Neural progenitor cell (in vitro differentiated cells): Measurements from ENCODE around the gene SNCAIP. TPM values are rescaled to one million over a fixed set of nuclear protein-coding genes. Genes with fewer than 3 reads are reported as not detected.

Source experiments
- DNase-seq: peaks from one replicate; pipeline ENCODE4 v3.0.0-alpha.2; 2016; ENCODE audit warnings: low spot score
- H2AFZ ChIP-seq: fragments of 200-600 bp; sonication (generic); replicated peaks from 2 replicates; pipeline ENCODE4 v1.6.1; 2016; ENCODE audit warnings: antibody characterized with exemption
- H3F3A ChIP-seq: fragments of 200-600 bp; sonication (generic); 2 replicates; pipeline ENCODE4 v1.6.1; 2016; ENCODE audit warnings: antibody characterized with exemption, low read depth
- H3K27ac ChIP-seq: fragments of 200-600 bp; sonication (generic); 2 replicates; pipeline ENCODE4 v1.5.1; 2016; ENCODE audit warnings: mild to moderate bottlenecking
- H3K27me3 ChIP-seq: fragments of 200-600 bp; sonication (generic); 2 replicates; pipeline ENCODE4 v1.6.1; 2016; ENCODE audit warnings: mild to moderate bottlenecking, moderate library complexity
- H3K36me3 ChIP-seq: fragments of 200-600 bp; sonication (generic); 2 replicates; pipeline ENCODE4 v1.5.1; 2016
- H3K4me1 ChIP-seq: fragments of 200-600 bp; sonication (generic); 2 replicates; pipeline ENCODE4 v1.6.1; 2016; ENCODE audit warnings: mixed run types
- H3K4me2 ChIP-seq: fragments of 200-600 bp; sonication (generic); 2 replicates; pipeline ENCODE4 v1.6.1; 2016
- H3K4me3 ChIP-seq: fragments of 200-600 bp; sonication (generic); 2 replicates; pipeline ENCODE4 v1.5.1; 2016
- H3K79me2 ChIP-seq: fragments of 200-600 bp; sonication (generic); 2 replicates; pipeline ENCODE4 v1.6.1; 2016; ENCODE audit warnings: low read depth
- H3K9ac ChIP-seq: fragments of 200-600 bp; sonication (generic); 2 replicates; pipeline ENCODE4 v1.6.1; 2016
- H3K9me3 ChIP-seq: fragments of 200-600 bp; sonication (generic); 2 replicates; pipeline ENCODE4 v1.5.1; 2016; ENCODE audit warnings: low read depth
- H4K20me1 ChIP-seq: fragments of 200-600 bp; sonication (generic); 2 replicates; pipeline ENCODE4 v1.6.1; 2016; ENCODE audit warnings: low read depth
- H3K27ac Mint-ChIP-seq: 3 replicates; pipeline ENCODE4 v1.8.0; 2021; ENCODE audit warnings: mixed read lengths
- H3K27me3 Mint-ChIP-seq: 2 replicates; pipeline ENCODE4 v1.8.0; 2022; ENCODE audit warnings: low read depth, mild to moderate bottlenecking, inconsistent platforms, moderate library complexity, mixed read lengths; ENCODE audit not compliant: insufficient read depth
- H3K36me3 Mint-ChIP-seq: 3 replicates; pipeline ENCODE4 v1.8.0; 2021; ENCODE audit warnings: mixed read lengths
- H3K4me1 Mint-ChIP-seq: 3 replicates; pipeline ENCODE4 v1.8.0; 2021; ENCODE audit warnings: mixed read lengths
- H3K4me3 Mint-ChIP-seq: 3 replicates; pipeline ENCODE4 v1.8.0; 2021; ENCODE audit warnings: mild to moderate bottlenecking, moderate library complexity, mixed read lengths
- H3K9me3 Mint-ChIP-seq: 3 replicates; pipeline ENCODE4 v1.8.0; 2020; ENCODE audit warnings: mixed read lengths
- EZH2 ChIP-seq: fragments of 200-600 bp; sonication (generic); IDR thresholded peaks from 2 replicates; pipeline ENCODE4 v1.6.1; 2017; ENCODE audit warnings: antibody characterized with exemption, mild to moderate bottlenecking, moderate library complexity
- EZH2phosphoT487 ChIP-seq: fragments of 200-600 bp; sonication (generic); IDR thresholded peaks from 2 replicates; pipeline ENCODE4 v1.6.1; 2017; ENCODE audit warnings: antibody characterized with exemption
- total RNA-seq: library from RNA; depleted of rRNA; stranded (reverse); fragments of >200 nt; gene quantifications from 2 replicates; pipeline ENCODE4 v1.2.3, GENCODE V29; 2015; ENCODE audit warnings: low replicate concordance
- TF ChIP-seq, protein P1 (sequence below): fragments of 200-600 bp; sonication (generic); IDR thresholded peaks from 2 replicates; pipeline ENCODE4 v1.5.1; 2017; ENCODE audit warnings: antibody characterized with exemption, mild to moderate bottlenecking

The SNCAIP gene
- total RNA-seq, 1 donor from 2014 or later: 4.8 TPM

DNA sequence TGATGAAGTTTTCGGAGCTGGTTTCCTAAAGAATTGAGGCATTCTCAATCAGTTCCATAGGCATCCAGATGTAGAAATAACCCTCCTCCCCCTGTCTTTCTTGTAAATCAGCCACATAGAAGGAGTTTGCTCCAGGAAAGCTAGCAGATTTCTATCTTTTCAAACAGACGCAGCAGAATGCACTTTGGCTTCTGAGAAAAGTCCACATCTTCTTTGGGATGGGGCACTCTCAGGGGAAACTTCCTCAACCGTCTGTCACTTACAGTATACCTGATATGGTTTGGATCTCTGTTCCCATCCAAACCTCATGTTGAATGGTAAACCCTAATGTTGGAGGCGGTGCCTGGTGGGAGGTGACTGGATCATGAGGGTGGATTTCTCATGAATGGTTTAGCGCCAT is 94.1 kb downstream of the SNCAIP start:
- no peaks in the 10 kb centered on the region for H3K36me3 Mint-ChIP-seq
- H3K9me3 Mint-ChIP-seq: no peaks in the 10 kb centered on the region
- H4K20me1 ChIP-seq: no peaks in the 10 kb centered on the region
- H3K27ac ChIP-seq: no peak overlapping the region
- H3K9ac ChIP-seq: no peak overlapping the region
- peaks cover 15% of the 10 kb centered on the region for H3K4me1 Mint-ChIP-seq
- DNase-seq: no peak
- no peaks in the 10 kb centered on the region for H3K36me3 ChIP-seq
- H3K27me3 Mint-ChIP-seq: no peaks in the 10 kb centered on the region
- no peaks in the 10 kb centered on the region for H3K79me2 ChIP-seq
- no peak overlapping the region for H2AFZ ChIP-seq
- H3K27ac Mint-ChIP-seq: no peak overlapping the region
- H3K4me3 ChIP-seq: no peak overlapping the region
- no peaks in the 10 kb centered on the region for H3K4me1 ChIP-seq
- H3K4me3 Mint-ChIP-seq: no peak overlapping the region
- TF ChIP-seq EZH2phosphoT487 (no peak), EZH2 (no peak)
- TF ChIP-seq, protein P1, sequence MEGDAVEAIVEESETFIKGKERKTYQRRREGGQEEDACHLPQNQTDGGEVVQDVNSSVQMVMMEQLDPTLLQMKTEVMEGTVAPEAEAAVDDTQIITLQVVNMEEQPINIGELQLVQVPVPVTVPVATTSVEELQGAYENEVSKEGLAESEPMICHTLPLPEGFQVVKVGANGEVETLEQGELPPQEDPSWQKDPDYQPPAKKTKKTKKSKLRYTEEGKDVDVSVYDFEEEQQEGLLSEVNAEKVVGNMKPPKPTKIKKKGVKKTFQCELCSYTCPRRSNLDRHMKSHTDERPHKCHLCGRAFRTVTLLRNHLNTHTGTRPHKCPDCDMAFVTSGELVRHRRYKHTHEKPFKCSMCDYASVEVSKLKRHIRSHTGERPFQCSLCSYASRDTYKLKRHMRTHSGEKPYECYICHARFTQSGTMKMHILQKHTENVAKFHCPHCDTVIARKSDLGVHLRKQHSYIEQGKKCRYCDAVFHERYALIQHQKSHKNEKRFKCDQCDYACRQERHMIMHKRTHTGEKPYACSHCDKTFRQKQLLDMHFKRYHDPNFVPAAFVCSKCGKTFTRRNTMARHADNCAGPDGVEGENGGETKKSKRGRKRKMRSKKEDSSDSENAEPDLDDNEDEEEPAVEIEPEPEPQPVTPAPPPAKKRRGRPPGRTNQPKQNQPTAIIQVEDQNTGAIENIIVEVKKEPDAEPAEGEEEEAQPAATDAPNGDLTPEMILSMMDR: no peak
- no peak overlapping the region for H3K4me2 ChIP-seq
- no peaks in the 10 kb centered on the region for H3K9me3 ChIP-seq
- no peaks in the 10 kb centered on the region for H3F3A ChIP-seq
- H3K27me3 ChIP-seq: no peaks in the 10 kb centered on the region

DNA sequence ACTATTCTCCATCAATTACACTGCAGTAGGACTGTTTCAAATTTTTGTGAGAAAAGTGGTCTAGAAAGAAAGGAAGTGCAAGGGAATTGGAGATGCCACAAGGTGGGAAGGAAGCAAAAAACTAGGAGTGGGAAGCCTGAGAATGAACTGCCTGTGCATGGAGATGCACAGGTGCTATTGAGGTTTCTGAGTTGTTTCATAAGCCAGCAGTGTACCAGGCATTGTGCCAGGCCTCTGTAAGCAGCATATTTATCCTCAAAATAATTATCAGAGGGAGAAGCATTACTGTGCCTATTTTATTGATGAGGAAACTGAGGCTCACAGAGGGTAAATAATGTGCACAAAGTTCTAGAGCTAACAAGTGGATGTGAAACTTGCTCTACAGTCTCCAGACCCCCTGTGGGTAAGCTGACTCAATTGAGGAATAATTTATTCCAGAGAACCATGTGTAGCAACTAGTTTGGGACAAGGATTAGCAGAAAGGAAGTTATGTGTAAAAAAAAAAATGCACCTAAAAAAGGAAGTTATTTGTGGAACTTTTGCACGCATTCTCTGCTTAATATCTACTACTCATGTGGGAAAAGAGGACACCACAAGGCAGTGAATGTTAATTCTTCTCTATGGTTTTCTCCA is 96.7 kb downstream of the SNCAIP start:
- Histone ChIP-seq H3K27ac (no peak overlapping the region), H2AFZ (no peak overlapping the region), H3K4me1 (peaks cover 4% of the 10 kb centered on the region), H3K36me3 (no peaks in the 10 kb centered on the region), H3K27me3 (no peaks in the 10 kb centered on the region), H3K4me2 (no peak overlapping the region), H3K9ac (no peak overlapping the region), H3K79me2 (no peaks in the 10 kb centered on the region), H3K9me3 (no peaks in the 10 kb centered on the region), H3K4me3 (no peak overlapping the region), H3F3A (no peaks in the 10 kb centered on the region), H4K20me1 (no peaks in the 10 kb centered on the region)
- Mint-ChIP-seq H3K27ac (peak overlapping the region; percentile 26), H3K4me1 (peaks cover 15% of the 10 kb centered on the region), H3K27me3 (no peaks in the 10 kb centered on the region), H3K9me3 (no peaks in the 10 kb centered on the region), H3K4me3 (no peak overlapping the region), H3K36me3 (no peaks in the 10 kb centered on the region)
- no peak for TF ChIP-seq EZH2phosphoT487
- no peak for TF ChIP-seq EZH2
- TF ChIP-seq, protein P1: no peak
- no peak for DNase-seq

DNA sequence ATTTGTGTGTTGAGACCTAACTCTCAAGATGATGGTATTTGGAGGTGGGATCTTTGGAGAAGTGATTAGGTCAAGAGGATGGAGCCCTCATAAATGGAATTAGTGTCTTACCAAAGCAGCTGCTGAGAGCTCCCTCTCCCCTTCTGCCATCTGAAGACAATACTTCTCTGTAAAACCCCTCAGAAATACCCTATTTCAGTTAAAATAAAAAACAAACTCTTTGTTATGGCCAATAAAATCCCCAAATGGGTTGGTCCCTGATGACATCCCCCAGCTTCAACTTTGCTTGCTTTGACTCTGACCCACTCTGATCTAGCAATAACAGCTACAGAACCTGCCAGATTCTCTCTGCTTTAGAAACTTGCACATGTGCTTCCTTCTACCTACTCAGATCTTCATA is 100.9 kb downstream of the SNCAIP start:
- Mint-ChIP-seq H3K4me1 (peaks cover 16% of the 10 kb centered on the region), H3K27me3 (no peaks in the 10 kb centered on the region), H3K36me3 (no peaks in the 10 kb centered on the region), H3K27ac (no peak overlapping the region), H3K9me3 (no peaks in the 10 kb centered on the region), H3K4me3 (no peak overlapping the region)
- Histone ChIP-seq H3K4me2 (no peak overlapping the region), H3K79me2 (no peaks in the 10 kb centered on the region), H3F3A (no peaks in the 10 kb centered on the region), H3K27me3 (no peaks in the 10 kb centered on the region), H3K4me3 (no peak overlapping the region), H3K9me3 (no peaks in the 10 kb centered on the region), H3K36me3 (no peaks in the 10 kb centered on the region), H3K9ac (no peak overlapping the region), H4K20me1 (no peaks in the 10 kb centered on the region), H2AFZ (no peak overlapping the region), H3K4me1 (peaks cover 11% of the 10 kb centered on the region), H3K27ac (no peak overlapping the region)
- no peak for TF ChIP-seq EZH2
- TF ChIP-seq, protein P1: no peak
- no peak for TF ChIP-seq EZH2phosphoT487
- no peak for DNase-seq
